SK-N-SH (cell line): ENCODE data around the gene UBE2L6. TPM values are rescaled to one million over a fixed set of nuclear protein-coding genes. Genes with fewer than 3 reads are reported as not detected.

Experiments used
- CTCF ChIA-PET: fragments of 300-600, 350-600 bp; formaldehyde crosslinking; extraction: SDS; loops from one replicate; lab custom pipeline; 2021; lab: Yijun Ruan, JAX
- POLR2A ChIA-PET: fragments of 350-600 bp; sonication (Branson Sonifier 250); formaldehyde crosslinking; extraction: SDS; loops from one replicate; lab custom pipeline; 2020; ENCODE audit warnings: antibody characterized with exemption, inconsistent platforms; lab: Yijun Ruan, JAX
- DNase-seq: peaks from one replicate; pipeline ENCODE4 v3.0.0; 2012
- H2AFZ ChIP-seq: fragments of 200-600 bp; sonication (generic); 2 replicates; pipeline ENCODE4 v1.8.1; 2016; ENCODE audit warnings: antibody characterized with exemption, mild to moderate bottlenecking, low read depth
- H3F3A ChIP-seq: fragments of 200-600 bp; sonication (generic); replicated peaks from 2 replicates; pipeline ENCODE3; 2016; ENCODE audit warnings: antibody characterized with exemption, mild to moderate bottlenecking; ENCODE audit not compliant: insufficient read depth
- H3K27ac ChIP-seq, 2 experiments: fragments of 200-500 bp in 1 of 2; fragments of 200-600 bp in 1 of 2; sonication (Bioruptor generic) in 1 of 2; sonication (generic), shearing (Covaris generic) in 1 of 2; 2 replicates each; pipeline versions ENCODE4 v1.5.1 to v1.6.1; 2014 to 2016; ENCODE audit warnings: low read depth in 2 of 2, inconsistent platforms in 1 of 2, low read length in 1 of 2, mild to moderate bottlenecking in 1 of 2, mixed read lengths in 1 of 2
- H3K27me3 ChIP-seq: fragments of 200-600 bp; sonication (generic), shearing (Covaris generic); 2 replicates; pipeline ENCODE4 v1.6.1; 2016; ENCODE audit warnings: mixed run types; ENCODE audit not compliant: insufficient read depth
- H3K36me3 ChIP-seq, 2 experiments: fragments of 200-500 bp in 1 of 2; fragments of 200-600 bp in 1 of 2; sonication (Bioruptor generic) in 1 of 2; sonication (generic) in 1 of 2; replicated peaks in 1 of 2; 2 replicates each; pipeline versions ENCODE3 to v1.5.1; 2014 to 2016; ENCODE audit warnings: low read length in 1 of 2, mild to moderate bottlenecking in 1 of 2; ENCODE audit not compliant: insufficient read depth in 2 of 2, control insufficient read depth in 1 of 2
- H3K4me1 ChIP-seq, 2 experiments: fragments of 200-500 bp in 1 of 2; fragments of 200-600 bp in 1 of 2; sonication (Bioruptor generic) in 1 of 2; sonication (generic), shearing (Covaris generic) in 1 of 2; 2 replicates each; pipeline versions ENCODE4 v1.5.1 to v1.6.1; 2014 to 2016; ENCODE audit warnings: low read depth in 1 of 2, low read length in 1 of 2, mixed run types in 1 of 2; ENCODE audit not compliant: insufficient read depth in 2 of 2, control insufficient read depth in 1 of 2
- H3K4me2 ChIP-seq: fragments of 200-600 bp; sonication (generic), shearing (Covaris generic); 2 replicates; pipeline ENCODE4 v1.6.1; 2017; ENCODE audit warnings: mixed run types
- H3K4me3 ChIP-seq, 2 experiments: fragments of 200-500 bp in 1 of 2; fragments of 200-600 bp in 1 of 2; sonication (Bioruptor generic) in 1 of 2; sonication (generic), shearing (Covaris generic) in 1 of 2; 2 replicates each; pipeline versions ENCODE4 v1.5.1 to v1.8.1; 2014 to 2016; ENCODE audit warnings: low read depth in 2 of 2, inconsistent platforms in 1 of 2, low read length in 1 of 2, mild to moderate bottlenecking in 1 of 2, mixed read lengths in 1 of 2, moderate library complexity in 1 of 2
- H3K79me2 ChIP-seq: fragments of 200-600 bp; sonication (generic); 2 replicates; pipeline ENCODE4 v1.8.1; 2017; ENCODE audit warnings: mild to moderate bottlenecking; ENCODE audit not compliant: insufficient read depth
- H3K9ac ChIP-seq: fragments of 200-600 bp; sonication (generic); 2 replicates; pipeline ENCODE4 v1.6.1; 2017; ENCODE audit warnings: mixed run types
- H3K9me2 ChIP-seq: fragments of 200-600 bp; sonication (generic); 2 replicates; pipeline ENCODE4 v1.6.1; 2017; ENCODE audit warnings: mixed run types
- H3K9me3 ChIP-seq: fragments of 200-600 bp; sonication (generic); 2 replicates; pipeline ENCODE4 v1.6.1; 2017; ENCODE audit warnings: mixed run types, mild to moderate bottlenecking, moderate library complexity
- H4K20me1 ChIP-seq: fragments of 200-600 bp; sonication (generic); 2 replicates; pipeline ENCODE4 v1.6.1; 2017; ENCODE audit warnings: mild to moderate bottlenecking, mixed run types; ENCODE audit not compliant: insufficient read depth
- CHD2 ChIP-seq: fragments of 150-350 bp; IDR thresholded peaks from 2 replicates; pipeline ENCODE4 v1.6.1; 2018; ENCODE audit warnings: low read length; ENCODE audit not compliant: partially characterized antibody
- EP300 ChIP-seq, 2 experiments: IDR thresholded peaks; 2 replicates each; pipeline versions ENCODE4 v1.4.0 to v1.6.1; 2012; ENCODE audit warnings: borderline replicate concordance in 1 of 2, low read depth in 1 of 2, low read length in 1 of 2
- EZH2phosphoT487 ChIP-seq: fragments of 200-600 bp; sonication (generic); IDR thresholded peaks from 2 replicates; pipeline ENCODE4 v1.6.1; 2017; ENCODE audit warnings: low read depth, mixed run types, mild to moderate bottlenecking, antibody characterized with exemption, moderate library complexity, borderline replicate concordance
- FOXM1 ChIP-seq: IDR thresholded peaks from 2 replicates; pipeline ENCODE4 v1.4.0; 2012; ENCODE audit warnings: low read depth, mild to moderate bottlenecking
- GATA2 ChIP-seq: sonication (generic); formaldehyde crosslinking; IDR thresholded peaks from 2 replicates; pipeline ENCODE4 v1.5.0; 2020; ENCODE audit warnings: mild to moderate bottlenecking, missing genetic modification reagents
- RXRA ChIP-seq: IDR thresholded peaks from 2 replicates; pipeline ENCODE4 v1.4.0; 2012; ENCODE audit warnings: low read depth, mild to moderate bottlenecking, borderline replicate concordance
- USF2 ChIP-seq: fragments of 150-350 bp; IDR thresholded peaks from 2 replicates; pipeline ENCODE4 v1.6.1; 2017; ENCODE audit warnings: antibody characterized with exemption, low read length, low read depth, borderline replicate concordance
- WGBS: methylation state at CpG from one replicate; pipeline ENCODE4 v1.1.6; 2017; ENCODE audit warnings: low lambda C conversion rate; 5-methylcytosine and 5-hydroxymethylcytosine counted together
- polyA plus RNA-seq, 3 experiments: library from polyadenylated mRNA; depleted of rRNA; stranded (reverse); fragments of >200 nt; gene quantifications; 2 replicates each; pipeline ENCODE4 v1.2.3, GENCODE V29; 2012
- TF ChIP-seq, protein P1 (sequence below): IDR thresholded peaks from 2 replicates; pipeline ENCODE4 v1.4.0; 2012; ENCODE audit warnings: low read depth

The UBE2L6 gene
- polyA plus RNA-seq, 1 of the 3 experiments (the other 2 are of a cell fraction) = 77.0 TPM

DNA sequence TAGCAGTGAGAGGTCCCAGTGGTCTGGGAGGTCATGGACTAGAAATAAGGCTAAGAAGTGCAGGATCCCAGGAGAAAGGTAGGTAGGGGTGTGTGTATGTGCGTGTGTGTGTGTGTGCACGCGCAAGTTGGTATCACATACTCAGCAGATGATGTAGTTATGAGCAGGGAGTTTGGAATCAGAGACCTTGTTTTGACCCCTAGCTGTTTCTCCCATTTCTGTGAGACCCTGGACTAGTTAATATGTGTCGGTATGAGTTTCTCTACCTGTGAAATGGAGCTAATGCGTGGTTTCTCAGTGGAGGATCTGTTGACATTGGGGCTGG, 31.3 kb upstream of the UBE2L6 start:
- H3F3A ChIP-seq = no peaks in the 10 kb centered on the region
- POLR2A ChIA-PET = interaction anchor here (1.5 kb wide), 1 partner anchor 39 kb away, joined by 4 read pairs; no protein-coding TSS in a partner anchor
- H3K4me1 ChIP-seq = peaks cover 0 to 11% of the 10 kb centered on the region in 2 experiments; a peak in 1 of 4 replicates
- DNase-seq = no peak
- TF ChIP-seq GATA2 (CRISPR knock-in tag) (no peak), USF2 (no peak)
- TF ChIP-seq, all 33 proteins: peak for 0
- Histone ChIP-seq H3K4me3 (no peak overlapping the region), H3K9ac (no peak overlapping the region), H3K36me3 (no peaks in the 10 kb centered on the region), H4K20me1 (no peaks in the 10 kb centered on the region), H3K9me3 (no peaks in the 10 kb centered on the region), H2AFZ (no peak overlapping the region), H3K27me3 (0 out of 2 replicates have a peak, but pooled peaks cover 8% of the 10 kb centered on the region), H3K79me2 (no peaks in the 10 kb centered on the region), H3K4me2 (no peak overlapping the region; the same call in 1 of the 2 replicates), H3K27ac (no peak overlapping the region), H3K9me2 (no peaks in the 10 kb centered on the region)
- CTCF ChIA-PET = interaction anchor here (1.2 to 6.2 kb wide), 7 partner anchors 22 to 141 kb away, joined by 3 to 39 read pairs (median 8); partner anchors contain the start of gene UBE2L6
- 79% methylated on average over 5 of the region's 5 CpGs for WGBS

DNA sequence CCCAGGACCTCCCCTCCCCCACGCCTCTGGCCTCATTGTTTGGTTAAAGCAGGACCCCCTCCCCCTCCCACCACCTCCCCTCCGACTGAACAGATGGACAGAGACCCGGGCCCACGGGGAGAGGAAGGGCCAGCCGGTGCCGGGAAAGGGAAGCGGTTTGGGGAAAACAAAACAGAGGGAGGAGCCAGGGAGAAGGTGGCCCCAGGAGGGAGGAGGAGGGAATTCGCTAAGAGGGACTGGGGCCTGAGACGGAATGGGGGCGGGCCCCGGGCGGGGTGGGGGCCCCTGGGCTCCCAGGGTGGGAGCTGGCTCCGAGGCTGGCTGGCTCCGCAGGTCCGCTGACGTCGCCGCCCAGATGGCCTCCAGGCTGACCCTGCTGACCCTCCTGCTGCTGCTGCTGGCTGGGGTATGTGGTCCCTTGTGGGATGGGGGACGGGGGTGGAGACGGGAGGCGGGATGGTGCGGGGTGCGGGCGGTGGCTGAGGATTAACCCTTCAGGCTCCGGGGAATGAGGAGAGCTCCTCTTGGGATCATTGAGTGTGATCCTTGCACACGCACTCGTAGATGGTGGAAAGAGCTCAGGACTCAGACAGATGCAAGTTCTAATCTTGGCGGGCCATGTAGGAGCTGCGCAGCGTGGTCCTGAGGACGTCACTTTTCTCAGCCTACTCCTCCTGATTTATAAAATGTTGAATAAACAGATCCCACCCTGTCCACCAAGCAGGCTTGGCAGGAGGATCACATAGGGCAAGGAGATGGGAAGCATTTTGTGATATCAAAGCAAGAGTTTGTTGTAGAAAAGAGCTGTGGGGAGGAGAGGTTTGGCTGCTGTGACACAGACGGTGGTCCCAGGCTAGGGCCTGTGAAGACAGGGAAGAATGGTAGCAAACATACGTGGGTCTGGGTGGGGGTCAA, 30.7 kb upstream of the UBE2L6 start:
- Histone ChIP-seq H3K36me3 (no peaks in the 10 kb centered on the region), H4K20me1 (no peaks in the 10 kb centered on the region), H3K79me2 (no peaks in the 10 kb centered on the region), H3K4me2 (peak overlapping the region; percentile 24; the same call in 1 of the 2 replicates), H3K27me3 (0 out of 2 replicates have a peak, but pooled peaks cover 8% of the 10 kb centered on the region), H3F3A (no peaks in the 10 kb centered on the region), H3K9me2 (no peaks in the 10 kb centered on the region), H3K4me1 (peaks cover 0 to 11% of the 10 kb centered on the region in 2 experiments; a peak in 1 of 4 replicates), H3K9me3 (no peaks in the 10 kb centered on the region), H3K27ac (peak overlapping the region in 1 of 2 experiments; percentile 11; a peak in 1 of 4 replicates), H2AFZ (no peak overlapping the region), H3K9ac (no peak overlapping the region), H3K4me3 (peak overlapping the region in 1 of 2 experiments; percentile 41; a peak in 2 of 4 replicates)
- ChIA-PET POLR2A (interaction anchor here (0.9 to 1.5 kb wide), 2 partner anchors 30 to 39 kb away, joined by 3 to 4 read pairs; partner anchors contain the start of gene UBE2L6), CTCF (interaction anchor here (1.2 to 6.2 kb wide), 7 partner anchors 22 to 140 kb away, joined by 3 to 39 read pairs (median 8); partner anchors contain the start of gene UBE2L6)
- TF ChIP-seq EZH2phosphoT487 (no peak), USF2 (no peak), RXRA (no peak), CHD2 (peak; percentile 15), FOXM1 (no peak), EP300 (IDR thresholded peaks at IDR 0.05; ENCODE audit: borderline replicate concordance in 1 of 2, low read depth in 1 of 2, low read length in 1 of 2) (no peak)
- TF ChIP-seq, protein P1, sequence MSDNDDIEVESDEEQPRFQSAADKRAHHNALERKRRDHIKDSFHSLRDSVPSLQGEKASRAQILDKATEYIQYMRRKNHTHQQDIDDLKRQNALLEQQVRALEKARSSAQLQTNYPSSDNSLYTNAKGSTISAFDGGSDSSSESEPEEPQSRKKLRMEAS = no peak
- peak; percentile 90 for DNase-seq
- WGBS = 26% methylated on average over 26 of the region's 33 CpGs
